H1 (cell line): ENCODE results near the gene PARD3. TPM values are rescaled to one million over a fixed set of nuclear protein-coding genes. Genes with fewer than 3 reads are reported as not detected.

Experiments used
- CTCF ChIP-seq, 3 experiments: IDR thresholded peaks; 1 replicate in 2 of 3; 2 replicates in 1 of 3; pipeline versions ENCODE4 v1.5.1 to v1.6.1; 2011; ENCODE audit warnings: low read length in 3 of 3, mild to moderate bottlenecking in 3 of 3, inconsistent platforms in 2 of 3, low read depth in 1 of 3, moderate library complexity in 1 of 3; ENCODE audit not compliant: insufficient read depth in 1 of 3; ENCODE audit errors: control extremely low read depth in 1 of 3
- EP300 ChIP-seq, 2 experiments: IDR thresholded peaks; 1 replicate in 1 of 2; 2 replicates in 1 of 2; pipeline ENCODE4 v1.6.1; 2011 to 2012; ENCODE audit warnings: low read depth in 2 of 2, low read length in 2 of 2, mild to moderate bottlenecking in 2 of 2, borderline replicate concordance in 1 of 2, inconsistent platforms in 1 of 2, moderate library complexity in 1 of 2
- PHF8 ChIP-seq: fragments of 200-600 bp; sonication (generic); conservative IDR thresholded peaks from 2 replicates; pipeline ENCODE4 v1.7.1; 2012; ENCODE audit warnings: low read depth, mild to moderate bottlenecking, inconsistent platforms, low read length, moderate library complexity
- RNF2 ChIP-seq: fragments of 200-900, 300-1000 bp; sonication (generic); IDR thresholded peaks from 2 replicates; pipeline ENCODE4 v1.7.1; 2016; ENCODE audit warnings: borderline replicate concordance, low read depth, mild to moderate bottlenecking, antibody characterized with exemption, low read length; ENCODE audit not compliant: poor library complexity, severe bottlenecking; ENCODE audit errors: missing control alignments
- RXRA ChIP-seq: IDR thresholded peaks from 2 replicates; pipeline ENCODE4 v1.6.1; 2011; ENCODE audit warnings: low read depth, mild to moderate bottlenecking, low read length, moderate library complexity; ENCODE audit not compliant: insufficient read depth
- YY1 ChIP-seq: IDR thresholded peaks from 2 replicates; pipeline ENCODE4 v1.6.1; 2011; ENCODE audit warnings: low read depth, mild to moderate bottlenecking, low read length
- polyA plus RNA-seq, 7 experiments: library from polyadenylated mRNA; depleted of rRNA in 3 of 7; stranded (reverse) in 5 of 7; unstranded in 2 of 7; fragments of >200 nt in 5 of 7; fragments of 200-250 nt in 2 of 7; gene quantifications; 1 replicate in 5 of 7; 2 replicates in 1 of 7; 4 replicates in 1 of 7; pipeline versions ENCODE4 v1.2.1 to v1.2.3, GENCODE V29; 2011 to 2013; ENCODE audit warnings: missing spikeins in 2 of 7, mixed read lengths in 2 of 7
- total RNA-seq: library from RNA; stranded (reverse); fragmentation: NEBNext Ultra II Directional; extraction: Animal tissue kit (Norgen Biotek cat#: 25700); gene quantifications from 2 replicates; pipeline ENCODE4 v1.2.1, GENCODE V29; 2021

PARD3 gene
- total and polyA plus RNA-seq, 2 of the 8 experiments (the other 6 are each of a cell fraction or from before 2014, with no cell fraction given): 19.7 to 49.1 TPM

- TF ChIP-seq CTCF (IDR thresholded peaks at IDR 0.05; ENCODE audit: control extremely low read depth in 1 of 3, insufficient read depth in 1 of 3, low read depth in 1 of 3, low read length in 3 of 3): no peak
- no peak for TF ChIP-seq RNF2
- TF ChIP-seq PHF8: no peak
- no peak for TF ChIP-seq YY1
- TF ChIP-seq RXRA: no peak
- TF ChIP-seq EP300 (IDR thresholded peaks at IDR 0.05; ENCODE audit: borderline replicate concordance in 1 of 2, low read depth in 2 of 2, low read length in 2 of 2): no peak
These were observed 608.2 kb downstream of the PARD3 start (continued) for GRCh38 chr10:34206935-34207268.
